Measurements from ENCODE around the gene FERMT2. TPM values are rescaled to one million over a fixed set of nuclear protein-coding genes. Genes with fewer than 3 reads are reported as not detected.

Gene FERMT2
- total RNA-seq, 1 donor from 2014 or later, result 166 TPM

DNA sequence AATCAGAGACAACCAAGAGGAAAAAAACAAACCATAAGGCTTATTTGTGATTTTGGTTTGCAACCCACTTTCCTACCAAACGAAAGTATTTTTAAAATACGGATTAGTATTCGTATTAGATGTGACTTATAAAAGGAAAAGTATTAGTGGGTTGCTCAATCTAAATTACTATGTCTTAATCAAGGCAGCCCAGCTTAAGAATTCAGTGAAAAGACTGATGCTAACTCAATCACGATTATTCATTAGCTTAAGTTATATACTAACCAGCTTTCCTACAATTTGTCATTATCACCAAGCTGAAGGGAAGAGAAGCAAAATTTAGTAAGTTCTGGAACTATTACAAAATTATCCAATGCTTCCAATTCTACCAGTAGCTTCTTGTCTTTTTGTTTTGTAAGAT, 62.7 kb downstream of the FERMT2 start:
- TF ChIP-seq, protein P1, sequence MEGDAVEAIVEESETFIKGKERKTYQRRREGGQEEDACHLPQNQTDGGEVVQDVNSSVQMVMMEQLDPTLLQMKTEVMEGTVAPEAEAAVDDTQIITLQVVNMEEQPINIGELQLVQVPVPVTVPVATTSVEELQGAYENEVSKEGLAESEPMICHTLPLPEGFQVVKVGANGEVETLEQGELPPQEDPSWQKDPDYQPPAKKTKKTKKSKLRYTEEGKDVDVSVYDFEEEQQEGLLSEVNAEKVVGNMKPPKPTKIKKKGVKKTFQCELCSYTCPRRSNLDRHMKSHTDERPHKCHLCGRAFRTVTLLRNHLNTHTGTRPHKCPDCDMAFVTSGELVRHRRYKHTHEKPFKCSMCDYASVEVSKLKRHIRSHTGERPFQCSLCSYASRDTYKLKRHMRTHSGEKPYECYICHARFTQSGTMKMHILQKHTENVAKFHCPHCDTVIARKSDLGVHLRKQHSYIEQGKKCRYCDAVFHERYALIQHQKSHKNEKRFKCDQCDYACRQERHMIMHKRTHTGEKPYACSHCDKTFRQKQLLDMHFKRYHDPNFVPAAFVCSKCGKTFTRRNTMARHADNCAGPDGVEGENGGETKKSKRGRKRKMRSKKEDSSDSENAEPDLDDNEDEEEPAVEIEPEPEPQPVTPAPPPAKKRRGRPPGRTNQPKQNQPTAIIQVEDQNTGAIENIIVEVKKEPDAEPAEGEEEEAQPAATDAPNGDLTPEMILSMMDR (IDR thresholded peaks at IDR 0.05), result no peak
- TF ChIP-seq EZH2 (IDR thresholded peaks at IDR 0.05) (no peak), EZH2phosphoT487 (IDR thresholded peaks at IDR 0.05) (no peak)
- Histone ChIP-seq H3K4me1 (peaks cover 1% of the 10 kb centered on the region), H3K9ac (no peak overlapping the region), H3F3A (ENCODE audit: low read depth) (peaks cover 5% of the 10 kb centered on the region), H3K79me2 (ENCODE audit: low read depth) (peaks cover 45% of the 10 kb centered on the region), H3K27ac (no peak overlapping the region), H3K36me3 (peaks cover 5% of the 10 kb centered on the region), H3K9me3 (ENCODE audit: low read depth) (no peaks in the 10 kb centered on the region), H3K4me3 (no peak overlapping the region), H4K20me1 (ENCODE audit: low read depth) (peaks cover 5% of the 10 kb centered on the region), H2AFZ (replicated peaks) (no peak overlapping the region), H3K27me3 (no peaks in the 10 kb centered on the region), H3K4me2 (no peak overlapping the region)
- peaks cover 4% of the 10 kb centered on the region for H3K4me1 Mint-ChIP-seq
- H3K27me3 Mint-ChIP-seq (ENCODE audit: insufficient read depth, low read depth), result peaks cover 2% of the 10 kb centered on the region
- peaks cover 27% of the 10 kb centered on the region for H3K36me3 Mint-ChIP-seq
- no peak overlapping the region for H3K27ac Mint-ChIP-seq
- H3K9me3 Mint-ChIP-seq, result no peaks in the 10 kb centered on the region
- no peak overlapping the region for H3K4me3 Mint-ChIP-seq
- no peak for DNase-seq (ENCODE audit: low spot score)

DNA sequence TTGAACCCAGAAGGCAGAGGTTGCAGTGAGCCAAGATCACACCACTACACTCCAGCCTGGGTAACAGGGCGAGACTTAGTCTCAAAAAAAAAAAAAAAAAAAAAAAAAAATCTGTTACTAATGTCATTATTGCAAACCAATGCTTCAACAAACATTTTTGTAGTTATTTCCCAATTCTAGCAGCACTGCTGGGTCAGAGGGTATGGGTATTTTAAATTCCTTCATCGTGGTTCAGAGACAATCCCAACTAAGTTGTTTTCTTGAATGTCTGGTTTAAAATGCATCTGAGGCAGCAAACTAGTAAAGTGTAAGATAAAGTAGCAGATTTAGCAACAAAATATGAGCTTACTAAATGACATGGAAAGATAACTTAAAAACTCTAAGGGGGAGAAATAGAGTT, 65.6 kb downstream of the FERMT2 start:
- H3K27ac ChIP-seq, result no peak overlapping the region
- peaks cover 11% of the 10 kb centered on the region for H3K36me3 ChIP-seq
- H3F3A ChIP-seq (ENCODE audit: low read depth), result peaks cover 17% of the 10 kb centered on the region
- no peak overlapping the region for H2AFZ ChIP-seq (replicated peaks)
- H3K27ac Mint-ChIP-seq, result no peak overlapping the region
- H3K9me3 Mint-ChIP-seq, result no peaks in the 10 kb centered on the region
- no peaks in the 10 kb centered on the region for H3K9me3 ChIP-seq (ENCODE audit: low read depth)
- TF ChIP-seq EZH2phosphoT487 (IDR thresholded peaks at IDR 0.05) (no peak), EZH2 (IDR thresholded peaks at IDR 0.05) (no peak)
- TF ChIP-seq, protein P1 (IDR thresholded peaks at IDR 0.05), result no peak
- no peak for DNase-seq (ENCODE audit: low spot score)
- no peaks in the 10 kb centered on the region for H3K27me3 ChIP-seq
- H3K27me3 Mint-ChIP-seq (ENCODE audit: insufficient read depth, low read depth), result peaks cover 2% of the 10 kb centered on the region
- H3K4me3 ChIP-seq, result no peak overlapping the region
- H3K4me3 Mint-ChIP-seq, result no peak overlapping the region
- peaks cover 20% of the 10 kb centered on the region for H3K36me3 Mint-ChIP-seq
- H3K4me1 Mint-ChIP-seq, result peaks cover 4% of the 10 kb centered on the region
- H3K4me1 ChIP-seq, result peaks cover 12% of the 10 kb centered on the region
- H3K4me2 ChIP-seq, result no peak overlapping the region
- H4K20me1 ChIP-seq (ENCODE audit: low read depth), result peaks cover 5% of the 10 kb centered on the region
- H3K9ac ChIP-seq, result no peak overlapping the region
- peaks cover 52% of the 10 kb centered on the region for H3K79me2 ChIP-seq (ENCODE audit: low read depth)

DNA sequence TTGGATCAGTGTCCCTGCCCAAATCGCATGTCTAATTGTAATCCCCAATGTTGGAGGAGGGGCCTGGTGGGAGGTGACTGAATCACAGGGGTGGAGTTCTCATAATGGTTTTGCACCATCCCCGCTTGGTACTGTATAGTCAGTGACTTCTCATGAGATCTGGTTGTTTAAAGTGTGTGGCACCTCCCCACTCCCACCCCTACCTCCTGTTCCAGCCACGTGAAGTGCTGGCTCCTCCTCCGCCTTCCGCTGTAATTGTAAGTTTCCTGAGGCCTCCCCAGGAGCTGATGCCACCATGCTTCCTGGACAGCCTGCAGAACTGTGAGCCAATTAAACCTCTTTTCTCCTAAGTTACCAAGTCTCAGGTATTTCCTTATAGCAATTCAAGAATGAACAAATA, 67.2 kb downstream of the FERMT2 start:
- H3K4me3 ChIP-seq, result no peak overlapping the region
- peaks cover 2% of the 10 kb centered on the region for H3K27me3 Mint-ChIP-seq (ENCODE audit: insufficient read depth, low read depth)
- TF ChIP-seq, protein P1 (IDR thresholded peaks at IDR 0.05), result no peak
- TF ChIP-seq EZH2phosphoT487 (IDR thresholded peaks at IDR 0.05), result no peak
- no peak for TF ChIP-seq EZH2 (IDR thresholded peaks at IDR 0.05)
- peaks cover 16% of the 10 kb centered on the region for H3K36me3 ChIP-seq
- H3K4me3 Mint-ChIP-seq, result no peak overlapping the region
- DNase-seq (ENCODE audit: low spot score), result no peak
- no peak overlapping the region for H3K9ac ChIP-seq
- peaks cover 22% of the 10 kb centered on the region for H3K36me3 Mint-ChIP-seq
- H3K79me2 ChIP-seq (ENCODE audit: low read depth), result peaks cover 43% of the 10 kb centered on the region
- no peaks in the 10 kb centered on the region for H4K20me1 ChIP-seq (ENCODE audit: low read depth)
- no peak overlapping the region for H2AFZ ChIP-seq (replicated peaks)
- no peak overlapping the region for H3K27ac ChIP-seq
- H3F3A ChIP-seq (ENCODE audit: low read depth), result peaks cover 17% of the 10 kb centered on the region
- H3K4me1 ChIP-seq, result peaks cover 12% of the 10 kb centered on the region
- no peaks in the 10 kb centered on the region for H3K9me3 ChIP-seq (ENCODE audit: low read depth)
- peaks cover 4% of the 10 kb centered on the region for H3K4me1 Mint-ChIP-seq
- no peaks in the 10 kb centered on the region for H3K27me3 ChIP-seq
- H3K4me2 ChIP-seq, result no peak overlapping the region
- no peak overlapping the region for H3K27ac Mint-ChIP-seq
- no peaks in the 10 kb centered on the region for H3K9me3 Mint-ChIP-seq

All from neural progenitor cell (in vitro differentiated cells).